Duodenal mucosa (tissue), 2 donors: Measurements from ENCODE around the gene NOD1.
A peak's percentile ranks its signal among the peaks of the same experiment; 100 is the strongest.

Source experiments
- H3K27ac ChIP-seq: one replicate; pipeline ENCODE4 v1.7.0; 2013; ENCODE audit warnings: low read depth, low read length
- H3K27me3 ChIP-seq, 2 donors: one replicate each; pipeline ENCODE4 v1.7.0; 2013; ENCODE audit warnings: low read length in 2 of 2, control low read depth in 1 of 2; ENCODE audit not compliant: insufficient read depth in 2 of 2, control insufficient read depth in 1 of 2
- H3K36me3 ChIP-seq, 2 donors: one replicate each; pipeline ENCODE4 v1.7.0; 2013; ENCODE audit warnings: low read length in 2 of 2, control low read depth in 1 of 2; ENCODE audit not compliant: insufficient read depth in 2 of 2, control insufficient read depth in 1 of 2
- H3K4me1 ChIP-seq, 2 donors: one replicate each; pipeline ENCODE4 v1.7.0; 2013; ENCODE audit warnings: low read length in 2 of 2, control low read depth in 1 of 2; ENCODE audit not compliant: insufficient read depth in 2 of 2, control insufficient read depth in 1 of 2
- H3K4me3 ChIP-seq, 2 donors: one replicate each; pipeline ENCODE4 v1.7.0; 2013; ENCODE audit warnings: low read length in 2 of 2, low read depth in 1 of 2
- H3K9ac ChIP-seq, 2 donors: one replicate each; pipeline ENCODE4 v1.7.0; 2013; ENCODE audit warnings: low read length in 2 of 2, low read depth in 1 of 2
- H3K9me3 ChIP-seq, 2 donors: one replicate each; pipeline ENCODE4 v1.7.0; 2013; ENCODE audit warnings: low read length in 2 of 2, control low read depth in 1 of 2; ENCODE audit not compliant: control insufficient read depth in 1 of 2

Gene NOD1

DNA sequence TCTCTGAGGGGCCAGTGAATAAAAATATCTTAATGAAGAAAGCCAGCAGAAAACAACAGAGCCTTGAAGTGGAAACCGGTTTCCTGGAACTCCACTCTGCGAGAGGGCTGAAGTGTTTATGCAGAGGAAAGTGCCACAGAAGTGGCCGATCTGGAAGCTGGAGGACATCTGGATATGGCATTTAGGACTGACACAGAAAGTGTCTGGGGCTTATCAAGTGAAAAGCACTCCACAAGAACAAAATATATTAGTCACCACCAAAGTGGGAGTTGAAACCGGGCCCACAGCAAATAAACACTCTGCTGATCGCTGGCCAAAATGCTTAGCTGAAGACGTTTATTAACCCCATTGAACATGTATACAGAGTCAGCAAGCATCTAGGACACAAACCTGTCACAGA, 7.8 kb downstream of the NOD1 start:
- H3K4me3 ChIP-seq = no peak overlapping the region
- H3K27me3 ChIP-seq = no peaks in the 10 kb centered on the region
- H3K36me3 ChIP-seq = no peaks in the 10 kb centered on the region
- peak overlapping the region; percentile 2 for H3K27ac ChIP-seq
- peaks cover 14 to 37% of the 10 kb centered on the region in 2 donors for H3K4me1 ChIP-seq
- no peak overlapping the region for H3K9ac ChIP-seq
- no peaks in the 10 kb centered on the region for H3K9me3 ChIP-seq

- Histone ChIP-seq H3K36me3 (no peaks in the 10 kb centered on the region), H3K4me1 (peaks cover 14 to 41% of the 10 kb centered on the region in 2 donors), H3K9ac (no peak overlapping the region), H3K4me3 (no peak overlapping the region), H3K27me3 (no peaks in the 10 kb centered on the region), H3K27ac (peak overlapping the region; percentile 46), H3K9me3 (no peaks in the 10 kb centered on the region)
Measured at GRCh38 chr7:30470163-30470770, 8.3 kb downstream of the NOD1 start.

GRCh38 chr7:30469303-30469702, 9.3 kb downstream of the NOD1 start:
- no peak overlapping the region for H3K27ac ChIP-seq
- H3K9me3 ChIP-seq = no peaks in the 10 kb centered on the region
- no peak overlapping the region for H3K4me3 ChIP-seq
- H3K36me3 ChIP-seq = no peaks in the 10 kb centered on the region
- no peak overlapping the region for H3K9ac ChIP-seq
- H3K27me3 ChIP-seq = no peaks in the 10 kb centered on the region
- H3K4me1 ChIP-seq = peaks cover 14 to 49% of the 10 kb centered on the region in 2 donors

- peak overlapping the region; percentile 16 for H3K27ac ChIP-seq
- H3K9ac ChIP-seq = no peak overlapping the region
- H3K4me1 ChIP-seq = peaks cover 17 to 53% of the 10 kb centered on the region in 2 donors
- no peaks in the 10 kb centered on the region for H3K27me3 ChIP-seq
- no peaks in the 10 kb centered on the region for H3K36me3 ChIP-seq
- H3K9me3 ChIP-seq = no peaks in the 10 kb centered on the region
- no peak overlapping the region for H3K4me3 ChIP-seq
Measured at GRCh38 chr7:30468791-30469190, 9.8 kb downstream of the NOD1 start.

- no peak overlapping the region for H3K9ac ChIP-seq
- no peak overlapping the region for H3K4me3 ChIP-seq
- H3K4me1 ChIP-seq = peaks cover 16 to 45% of the 10 kb centered on the region in 2 donors
- no peaks in the 10 kb centered on the region for H3K27me3 ChIP-seq
- no peaks in the 10 kb centered on the region for H3K36me3 ChIP-seq
- H3K9me3 ChIP-seq = no peaks in the 10 kb centered on the region
- H3K27ac ChIP-seq = no peak overlapping the region
Measured at GRCh38 chr7:30468041-30468440, 10.5 kb downstream of the NOD1 start.

GRCh38 chr7:30467271-30467670, 11.3 kb downstream of the NOD1 start:
- Histone ChIP-seq H3K4me3 (no peak overlapping the region), H3K9me3 (no peaks in the 10 kb centered on the region), H3K27ac (no peak overlapping the region), H3K27me3 (no peaks in the 10 kb centered on the region), H3K9ac (no peak overlapping the region), H3K36me3 (no peaks in the 10 kb centered on the region), H3K4me1 (peaks cover 16 to 43% of the 10 kb centered on the region in 2 donors)

- H3K36me3 ChIP-seq = no peaks in the 10 kb centered on the region
- no peak overlapping the region for H3K9ac ChIP-seq
- no peak overlapping the region for H3K4me3 ChIP-seq
- H3K27me3 ChIP-seq = no peaks in the 10 kb centered on the region
- no peaks in the 10 kb centered on the region for H3K9me3 ChIP-seq
- peaks cover 11 to 42% of the 10 kb centered on the region in 2 donors for H3K4me1 ChIP-seq
- no peak overlapping the region for H3K27ac ChIP-seq
Measured at GRCh38 chr7:30466266-30466665, 12.3 kb downstream of the NOD1 start.

- Histone ChIP-seq H3K27me3 (no peaks in the 10 kb centered on the region), H3K4me1 (peaks cover 8 to 39% of the 10 kb centered on the region in 2 donors), H3K9me3 (no peaks in the 10 kb centered on the region), H3K36me3 (no peaks in the 10 kb centered on the region), H3K4me3 (no peak overlapping the region), H3K27ac (no peak overlapping the region), H3K9ac (no peak overlapping the region)
Measured at GRCh38 chr7:30465811-30466180, 12.8 kb downstream of the NOD1 start.

DNA sequence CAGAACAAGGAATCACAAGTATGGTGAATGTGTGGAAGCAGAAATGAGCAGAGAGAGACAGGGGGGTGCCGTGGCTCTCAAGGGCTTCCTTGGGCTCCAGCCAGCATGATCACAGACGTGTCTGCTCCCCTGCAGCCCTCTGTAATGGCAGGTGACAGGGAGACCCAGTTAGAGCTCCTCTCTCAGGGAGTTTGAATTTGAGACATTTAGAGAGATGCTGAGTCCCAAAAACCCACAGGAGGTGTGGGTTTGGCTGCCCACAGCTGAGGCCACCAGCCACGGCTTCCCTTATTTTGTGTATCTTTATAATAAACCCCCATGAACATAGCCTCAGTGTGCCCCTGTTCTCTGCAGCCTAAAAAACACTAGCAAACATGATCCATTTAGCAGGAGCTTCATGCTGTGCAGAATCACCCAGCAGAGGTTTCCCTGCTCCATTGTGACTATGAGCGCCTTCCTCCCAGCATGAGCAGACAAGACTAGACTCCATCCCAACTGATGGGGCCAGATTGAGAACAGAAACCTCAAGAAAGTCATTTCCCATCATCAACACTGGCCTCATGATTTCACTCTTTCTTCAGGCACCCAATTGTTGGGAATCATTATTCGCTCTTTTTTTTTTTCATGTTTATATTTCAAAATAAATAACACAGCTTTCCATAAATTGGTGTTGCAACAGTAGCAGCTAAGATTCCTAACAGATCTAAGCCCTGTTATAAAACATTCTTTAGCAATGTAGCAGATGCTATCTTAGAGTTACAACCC, 13.4 kb downstream of the NOD1 start:
- Histone ChIP-seq H3K27ac (no peak overlapping the region), H3K27me3 (no peaks in the 10 kb centered on the region), H3K9ac (no peak overlapping the region), H3K4me1 (peaks cover 8 to 43% of the 10 kb centered on the region in 2 donors), H3K4me3 (no peak overlapping the region), H3K9me3 (no peaks in the 10 kb centered on the region), H3K36me3 (no peaks in the 10 kb centered on the region)

DNA sequence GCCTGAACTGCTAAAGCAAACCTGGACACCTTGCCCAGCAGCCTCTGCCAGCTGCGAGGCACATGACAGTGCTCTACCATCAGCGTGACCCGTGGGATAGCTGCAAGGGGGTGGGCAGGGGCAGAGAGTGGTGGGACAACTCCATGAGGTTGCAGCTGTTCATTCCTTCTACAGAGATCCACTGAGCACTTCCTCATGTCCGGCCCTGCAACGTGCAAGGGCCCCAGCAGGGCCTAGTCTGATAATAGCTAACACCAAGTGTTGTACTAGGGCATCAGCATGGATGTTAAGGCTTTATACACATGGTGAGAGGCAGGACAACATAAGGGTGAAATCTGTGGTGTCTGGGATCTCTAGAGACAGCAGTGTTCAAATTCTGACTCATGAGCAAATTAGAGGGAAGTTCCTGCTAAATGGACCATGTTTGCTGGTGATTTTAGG, 14.3 kb downstream of the NOD1 start:
- Histone ChIP-seq H3K36me3 (no peaks in the 10 kb centered on the region), H3K9me3 (no peaks in the 10 kb centered on the region), H3K27ac (no peak overlapping the region), H3K27me3 (no peaks in the 10 kb centered on the region), H3K9ac (no peak overlapping the region), H3K4me1 (peaks cover 15 to 44% of the 10 kb centered on the region in 2 donors), H3K4me3 (no peak overlapping the region)
